HepG2 (cell line): ENCODE results near the gene SMYD1. TPM values are rescaled to one million over a fixed set of nuclear protein-coding genes. Genes with fewer than 3 reads are reported as not detected.
A peak's percentile ranks its signal among the peaks of the same experiment; 100 is the strongest.

Source experiments
- CREB1 ChIP-seq, 2 experiments: fragments of 450-650 bp in 1 of 2; IDR thresholded peaks; 2 replicates each; pipeline ENCODE4 v1.6.1; 2016 to 2017; ENCODE audit warnings: control low read depth in 1 of 2, mild to moderate bottlenecking in 1 of 2, missing compliant biosample characterization in 1 of 2, missing genetic modification characterization in 1 of 2
- FOSL1 ChIP-seq: sonication (generic); formaldehyde crosslinking; IDR thresholded peaks from 2 replicates; pipeline ENCODE4 v1.9.0; 2021; ENCODE audit warnings: missing genetic modification reagents, borderline replicate concordance
- FOXA3 ChIP-seq: IDR thresholded peaks from 2 replicates; pipeline ENCODE4 v1.6.1; 2016; ENCODE audit warnings: missing genetic modification reagents, missing compliant biosample characterization
- HNRNPUL1 ChIP-seq: fragments of 200-400 bp; formaldehyde crosslinking; IDR thresholded peaks from 2 replicates; pipeline ENCODE4 v1.6.1; 2017; ENCODE audit warnings: low read depth, mild to moderate bottlenecking, low read length, moderate library complexity
- IRF9 ChIP-seq: sonication (generic); formaldehyde crosslinking; IDR thresholded peaks from 2 replicates; pipeline ENCODE4 v1.8.0; 2022; ENCODE audit warnings: missing genetic modification reagents, mild to moderate bottlenecking, borderline replicate concordance
- KLF9 ChIP-seq: IDR thresholded peaks from 2 replicates; pipeline ENCODE4 v1.6.1; 2016; ENCODE audit warnings: low read depth
- NCOR1 ChIP-seq: fragments of 200-600 bp; sonication (generic); IDR thresholded peaks from 2 replicates; pipeline ENCODE4 v1.7.0; 2017; ENCODE audit warnings: antibody characterized with exemption, low read length, borderline replicate concordance
- NFKBIZ ChIP-seq: IDR thresholded peaks from 2 replicates; pipeline ENCODE4 v1.6.1; 2018; ENCODE audit warnings: missing genetic modification reagents, missing compliant biosample characterization
- PAXIP1 ChIP-seq: sonication (generic); formaldehyde crosslinking; conservative IDR thresholded peaks from 2 replicates; pipeline ENCODE4 v1.4.0; 2020; ENCODE audit warnings: mild to moderate bottlenecking, missing genetic modification reagents, moderate library complexity
- RXRB ChIP-seq: IDR thresholded peaks from 2 replicates; pipeline ENCODE4 v1.6.1; 2016; ENCODE audit warnings: borderline replicate concordance, missing genetic modification reagents, missing compliant biosample characterization
- SAP130 ChIP-seq: IDR thresholded peaks from 2 replicates; pipeline ENCODE4 v1.6.1; 2016; ENCODE audit warnings: low read depth
- SRSF4 ChIP-seq: fragments of 200-400 bp; formaldehyde crosslinking; IDR thresholded peaks from one replicate; pipeline ENCODE4 v1.6.1; 2018; ENCODE audit warnings: mild to moderate bottlenecking, low read depth, low read length, moderate library complexity; ENCODE audit not compliant: poor library complexity, severe bottlenecking
- SRY ChIP-seq: sonication (generic); formaldehyde crosslinking; IDR thresholded peaks from 2 replicates; pipeline ENCODE4 v1.8.0; 2022; ENCODE audit warnings: mild to moderate bottlenecking, missing genetic modification reagents
- SSRP1 ChIP-seq: IDR thresholded peaks from 2 replicates; pipeline ENCODE4 v1.6.1; 2016; ENCODE audit warnings: control low read depth
- TAF1 ChIP-seq: sonication (generic); formaldehyde crosslinking; IDR thresholded peaks from 2 replicates; pipeline ENCODE4 v1.4.0; 2020; ENCODE audit warnings: missing genetic modification reagents
- ZC3H4 ChIP-seq: sonication (generic); formaldehyde crosslinking; IDR thresholded peaks from 2 replicates; pipeline ENCODE4 v1.4.0; 2020; ENCODE audit warnings: missing genetic modification reagents, borderline replicate concordance
- ZNF10 ChIP-seq: sonication (generic); formaldehyde crosslinking; IDR thresholded peaks from 2 replicates; pipeline ENCODE4 v1.4.0; 2020; ENCODE audit warnings: mild to moderate bottlenecking, low read depth, missing genetic modification reagents, borderline replicate concordance
- ZNF331 ChIP-seq: sonication (generic); formaldehyde crosslinking; IDR thresholded peaks from 2 replicates; pipeline ENCODE4 v1.4.0; 2020; ENCODE audit warnings: missing genetic modification reagents
- ZNF512 ChIP-seq: sonication (generic); formaldehyde crosslinking; IDR thresholded peaks from 2 replicates; pipeline ENCODE4 v1.4.0; 2020; ENCODE audit warnings: mild to moderate bottlenecking, missing genetic modification reagents
- ZNF547 ChIP-seq: sonication (generic); formaldehyde crosslinking; IDR thresholded peaks from 2 replicates; pipeline ENCODE4 v1.5.1; 2020; ENCODE audit warnings: mild to moderate bottlenecking, missing genetic modification reagents
- ZNF576 ChIP-seq: sonication (generic); formaldehyde crosslinking; IDR thresholded peaks from 2 replicates; pipeline ENCODE4 v1.4.0; 2020; ENCODE audit warnings: mild to moderate bottlenecking, missing genetic modification reagents
- polyA plus RNA-seq, 8 experiments: library from polyadenylated mRNA; depleted of rRNA in 3 of 8; stranded (reverse) in 7 of 8; unstranded in 1 of 8; fragments of >200 nt; fragmentation: Illumina TruSeq in 4 of 8; extraction: Trizol in 4 of 8; gene quantifications; 2 replicates each; pipeline versions ENCODE4 v1.2.1 to v1.2.3, GENCODE V29; 2011 to 2016; ENCODE audit warnings: low read depth in 4 of 8, missing spikeins in 1 of 8, mixed read lengths in 1 of 8; ENCODE audit not compliant: insufficient read depth in 1 of 8
- total RNA-seq, 5 experiments: library from RNA; depleted of rRNA; stranded (reverse); fragments of >200 nt; fragmentation: Illumina TruSeq; extraction: Trizol; gene quantifications; 2 replicates each; pipeline ENCODE4 v1.2.3, GENCODE V29; 2016; ENCODE audit warnings: low read depth in 1 of 5

The SMYD1 gene
- total and polyA plus RNA-seq, 2 of the 13 experiments (the other 11 are each of a cell fraction or from before 2014, with no cell fraction given), result not detected

GRCh38 chr2:88038263-88039105 is 29.1 kb upstream of the SMYD1 start (continued):
- 0 out of 2 replicates have a peak, but pooled peaks have one; percentile 34 for TF ChIP-seq PAXIP1 (CRISPR knock-in tag)
- no peak for TF ChIP-seq CREB1 (IDR thresholded peaks at IDR 0.05)
- peak; percentile 52; the same call in 1 of the 2 replicates for TF ChIP-seq CREB1 (CRISPR knock-in tag; IDR thresholded peaks at IDR 0.05)
- no peak for TF ChIP-seq SRSF4
- TF ChIP-seq KLF9 (CRISPR knock-in tag), result no peak
- peak; percentile 18; the same call in 1 of the 2 replicates for TF ChIP-seq FOSL1 (CRISPR knock-in tag)
- peak; percentile 52 for TF ChIP-seq SAP130
- no peak for TF ChIP-seq ZC3H4 (CRISPR knock-in tag)
- TF ChIP-seq ZNF576 (CRISPR knock-in tag), result no peak
- no peak for TF ChIP-seq ZNF512 (CRISPR knock-in tag)
- no peak for TF ChIP-seq IRF9 (CRISPR knock-in tag)
- TF ChIP-seq HNRNPUL1, result no peak
- peak; percentile 33 for TF ChIP-seq FOXA3 (CRISPR knock-in tag)
- no peak for TF ChIP-seq NFKBIZ (CRISPR knock-in tag)
- TF ChIP-seq SSRP1 (CRISPR knock-in tag), result no peak
- TF ChIP-seq ZNF331 (CRISPR knock-in tag), result no peak
- TF ChIP-seq RXRB (CRISPR knock-in tag), result peak; percentile 34; the same call in 1 of the 2 replicates
- no peak for TF ChIP-seq TAF1 (CRISPR knock-in tag)
- TF ChIP-seq ZNF10 (CRISPR knock-in tag), result no peak
- TF ChIP-seq ZNF547, result no peak
- no peak for TF ChIP-seq SRY (CRISPR knock-in tag)
- no peak for TF ChIP-seq NCOR1
